Endothelial cell of umbilical vein (primary cell): Measurements from ENCODE around the gene ZBTB9. TPM values are rescaled to one million over a fixed set of nuclear protein-coding genes. Genes with fewer than 3 reads are reported as not detected.

Experiments used
- BruUV-seq: library from RNA; stranded (reverse); fragments of 400-500 nt; replicated peaks from 2 replicates; lab custom pipeline; 2021; lab: Mats Ljungman, UMichigan
- CTCF ChIA-PET: fragments of 300-600, 350-600 bp; sonication (Branson Sonifier 250); formaldehyde crosslinking; loops from one replicate; lab custom pipeline; 2021; ENCODE audit warnings: antibody characterized with exemption, inconsistent platforms; lab: Charles Lee
- POLR2A ChIA-PET: fragments of 300-600, 350-600 bp; sonication (Branson Sonifier 250); formaldehyde crosslinking; loops from one replicate; lab custom pipeline; 2021; ENCODE audit warnings: antibody characterized with exemption, inconsistent platforms; lab: Charles Lee
- DNase-seq: peaks from one replicate; pipeline ENCODE4 v3.0.0-alpha.2; 2011; ENCODE audit warnings: low read depth, low spot score
- FAIRE-seq: peaks from 2 replicates; lab custom pipeline; 2011; peaks lifted over from hg19 to GRCh38; lab: Jason Lieb, UNC
- H2AFZ ChIP-seq: 2 replicates; pipeline ENCODE4 v1.6.0; 2012; ENCODE audit warnings: low read depth, low read length, control low read depth, inconsistent platforms
- H3K27ac ChIP-seq: 2 replicates; pipeline ENCODE4 v1.5.1; 2011; ENCODE audit warnings: low read depth, mild to moderate bottlenecking, control low read depth, low read length, moderate library complexity; ENCODE audit not compliant: insufficient read depth
- H3K27me3 ChIP-seq, 2 experiments: 2 replicates each; pipeline versions ENCODE4 v1.6.0 to v1.6.1; 2011; ENCODE audit warnings: low read length in 2 of 2, mixed read lengths in 1 of 2; ENCODE audit not compliant: control insufficient read depth in 2 of 2, insufficient read depth in 2 of 2
- H3K36me3 ChIP-seq, 2 experiments: 2 replicates in 1 of 2; 3 replicates in 1 of 2; pipeline ENCODE4 v1.5.1; 2011; ENCODE audit warnings: low read length in 2 of 2, mild to moderate bottlenecking in 1 of 2, moderate library complexity in 1 of 2; ENCODE audit not compliant: control insufficient read depth in 2 of 2, insufficient read depth in 2 of 2; ENCODE audit errors: extremely low read depth in 1 of 2
- H3K4me1 ChIP-seq: 3 replicates; pipeline ENCODE4 v1.5.1; 2011; ENCODE audit warnings: mild to moderate bottlenecking, low read length; ENCODE audit not compliant: control insufficient read depth, insufficient read depth; ENCODE audit errors: extremely low read depth
- H3K4me2 ChIP-seq: 2 replicates; pipeline ENCODE4 v1.6.1; 2011; ENCODE audit warnings: low read length, control low read depth, mixed read lengths; ENCODE audit not compliant: insufficient read depth
- H3K4me3 ChIP-seq, 3 experiments: fragments of 200-600 bp in 1 of 3; sonication (generic), shearing (Covaris generic) in 1 of 3; replicated peaks in 1 of 3; 2 replicates each; pipeline ENCODE4 v1.5.1; 2011 to 2016; ENCODE audit warnings: control low read depth in 3 of 3, low read length in 3 of 3, mild to moderate bottlenecking in 2 of 3, inconsistent platforms in 1 of 3, low read depth in 1 of 3, moderate library complexity in 1 of 3; ENCODE audit not compliant: insufficient read depth in 1 of 3
- H3K79me2 ChIP-seq: 2 replicates; pipeline ENCODE4 v1.6.0; 2012; ENCODE audit warnings: low read length, inconsistent platforms; ENCODE audit not compliant: control insufficient read depth, insufficient read depth
- H3K9ac ChIP-seq: replicated peaks from 2 replicates; pipeline ENCODE3; 2011; ENCODE audit warnings: low read length, control low read depth; ENCODE audit not compliant: insufficient read depth; ENCODE audit errors: extremely low read depth
- H3K9me1 ChIP-seq: replicated peaks from 3 replicates; pipeline ENCODE4 v1.6.0; 2011; ENCODE audit warnings: mild to moderate bottlenecking, low read length; ENCODE audit not compliant: control insufficient read depth, insufficient read depth; ENCODE audit errors: extremely low read depth
- H3K9me3 ChIP-seq: replicated peaks from 2 replicates; pipeline ENCODE4 v1.5.1; 2012; ENCODE audit warnings: low read length, inconsistent platforms; ENCODE audit not compliant: control insufficient read depth, insufficient read depth
- H4K20me1 ChIP-seq: replicated peaks from 2 replicates; pipeline ENCODE3; 2011; ENCODE audit warnings: mild to moderate bottlenecking, low read length; ENCODE audit not compliant: control insufficient read depth, insufficient read depth; ENCODE audit errors: extremely low read depth
- EZH2 ChIP-seq: IDR thresholded peaks from 2 replicates; pipeline ENCODE4 v1.6.1; 2012; ENCODE audit warnings: borderline replicate concordance, low read depth, mild to moderate bottlenecking, moderate library complexity, low read length, inconsistent platforms; ENCODE audit not compliant: severe bottlenecking
- FOS ChIP-seq: IDR thresholded peaks from 2 replicates; pipeline ENCODE4 v1.6.1; 2011; ENCODE audit warnings: mild to moderate bottlenecking, low read length, moderate library complexity, borderline replicate concordance; ENCODE audit not compliant: insufficient read depth
- GATA2 ChIP-seq: IDR thresholded peaks from 2 replicates; pipeline ENCODE4 v1.7.0; 2011; ENCODE audit warnings: low read depth, mild to moderate bottlenecking, moderate library complexity, mixed read lengths, low read length; ENCODE audit not compliant: insufficient read length, insufficient read depth
- JUN ChIP-seq: IDR thresholded peaks from 2 replicates; pipeline ENCODE4 v1.6.1; 2011; ENCODE audit warnings: borderline replicate concordance, low read depth; ENCODE audit not compliant: insufficient read length, insufficient read depth
- MYC ChIP-seq: IDR thresholded peaks from one replicate; pipeline ENCODE4 v1.6.1; 2011; ENCODE audit warnings: mild to moderate bottlenecking, low read depth, low read length
- POLR2A ChIP-seq: IDR thresholded peaks from 2 replicates; pipeline ENCODE4 v1.6.1; 2012; ENCODE audit warnings: low read depth, mild to moderate bottlenecking, control low read depth, low read length
- POLR2AphosphoS5 ChIP-seq: IDR thresholded peaks from 2 replicates; pipeline ENCODE4 v1.6.1; 2012; ENCODE audit warnings: low read depth, mild to moderate bottlenecking, control low read depth, low read length, moderate library complexity; ENCODE audit not compliant: insufficient read depth
- dilution Hi-C: fragments of 300-500 bp; cut with MboI; formaldehyde crosslinking; loops from one replicate; pipeline ENCODE4 v1.15.0; 2019; ENCODE audit warnings: low sequenced_read_pairs; ENCODE audit not compliant: extremely low pct_ligation_motif_present
- intact Hi-C: fragments of 100-400 bp; cut with micrococcal nuclease; formaldehyde crosslinking; loops from one replicate; pipeline ENCODE4 v1.10.0; 2022
- polyA plus RNA-seq, 4 experiments: library from polyadenylated mRNA; depleted of rRNA in 3 of 4; stranded (reverse) in 3 of 4; unstranded in 1 of 4; fragments of >200 nt; gene quantifications; 2 replicates each; pipeline versions ENCODE4 v1.2.1 to v1.2.3, GENCODE V29; 2011 to 2012; ENCODE audit warnings: missing spikeins in 1 of 4
- total RNA-seq: library from RNA; stranded (reverse); gene quantifications from 2 replicates; pipeline ENCODE4 v1.2.3, GENCODE V29; 2021
- TF ChIP-seq, protein P1 (sequence below), 2 donors: IDR thresholded peaks; 1 replicate in 1 of 2; 2 replicates in 1 of 2; pipeline ENCODE4 v1.5.1; 2011; ENCODE audit warnings: low read length in 2 of 2, mild to moderate bottlenecking in 2 of 2, moderate library complexity in 2 of 2, control low read depth in 1 of 2, inconsistent platforms in 1 of 2, low read depth in 1 of 2; ENCODE audit not compliant: insufficient read depth in 1 of 2; ENCODE audit errors: extremely low read depth in 1 of 2
- TF ChIP-seq, protein P2 (sequence below): IDR thresholded peaks from 2 replicates; pipeline ENCODE4 v1.6.1; 2011; ENCODE audit not compliant: insufficient read depth, insufficient read length

The ZBTB9 gene
- total and polyA plus RNA-seq, 2 donors (not counting 3 experiments of a cell fraction or from before 2014, with no cell fraction given), result 4.7 to 8.0 TPM

DNA sequence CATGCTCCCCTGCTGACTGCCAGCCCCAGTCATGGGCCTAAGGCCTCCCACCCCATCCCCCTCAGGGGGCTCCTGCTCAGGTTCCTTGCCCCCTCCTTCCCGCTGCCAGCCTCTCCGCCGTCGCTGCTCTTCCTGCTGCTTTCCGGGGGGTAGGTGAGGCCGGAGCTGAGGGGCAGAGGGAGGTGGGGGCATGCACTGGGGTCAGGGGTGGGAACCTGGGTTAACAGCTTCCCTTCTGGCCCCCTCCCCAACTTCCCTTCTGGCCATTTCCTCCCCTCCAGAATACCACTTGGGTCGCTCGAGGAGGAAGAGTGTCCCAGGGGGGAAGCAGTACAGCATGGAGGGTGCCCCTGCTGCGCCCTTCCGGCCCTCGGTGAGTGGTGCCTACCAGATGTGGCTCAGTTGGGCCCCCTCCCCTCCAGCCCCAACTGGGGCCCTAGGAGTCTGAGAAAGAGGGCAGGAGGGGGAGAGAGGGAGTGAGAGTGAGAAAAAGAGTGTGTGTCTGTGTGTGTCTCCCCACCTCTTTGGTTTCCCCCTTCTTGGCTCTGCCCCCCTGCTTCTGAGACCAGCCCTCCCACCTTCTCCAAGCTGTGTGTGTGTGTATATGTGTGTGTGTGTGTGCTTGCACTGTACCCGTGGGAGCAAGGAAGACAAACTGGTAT is 22.4 kb upstream of the ZBTB9 start:
- FAIRE-seq (no peak), DNase-seq (no peak)
- Histone ChIP-seq H3K9ac (no peak overlapping the region), H4K20me1 (no peaks in the 10 kb centered on the region), H3K79me2 (no peaks in the 10 kb centered on the region), H3K4me3 (no peak overlapping the region), H3K4me2 (no peak overlapping the region), H3K27me3 (no peaks in the 10 kb centered on the region), H3K36me3 (peaks cover 3 to 4% of the 10 kb centered on the region in 2 experiments), H3K9me1 (no peaks in the 10 kb centered on the region), H3K27ac (no peak overlapping the region), H2AFZ (no peak overlapping the region), H3K4me1 (peaks cover 25% of the 10 kb centered on the region), H3K9me3 (no peaks in the 10 kb centered on the region)
- no peak for TF ChIP-seq FOS
- TF ChIP-seq JUN, result no peak
- no peak for TF ChIP-seq GATA2
- TF ChIP-seq POLR2A, result no peak
- TF ChIP-seq, protein P1, sequence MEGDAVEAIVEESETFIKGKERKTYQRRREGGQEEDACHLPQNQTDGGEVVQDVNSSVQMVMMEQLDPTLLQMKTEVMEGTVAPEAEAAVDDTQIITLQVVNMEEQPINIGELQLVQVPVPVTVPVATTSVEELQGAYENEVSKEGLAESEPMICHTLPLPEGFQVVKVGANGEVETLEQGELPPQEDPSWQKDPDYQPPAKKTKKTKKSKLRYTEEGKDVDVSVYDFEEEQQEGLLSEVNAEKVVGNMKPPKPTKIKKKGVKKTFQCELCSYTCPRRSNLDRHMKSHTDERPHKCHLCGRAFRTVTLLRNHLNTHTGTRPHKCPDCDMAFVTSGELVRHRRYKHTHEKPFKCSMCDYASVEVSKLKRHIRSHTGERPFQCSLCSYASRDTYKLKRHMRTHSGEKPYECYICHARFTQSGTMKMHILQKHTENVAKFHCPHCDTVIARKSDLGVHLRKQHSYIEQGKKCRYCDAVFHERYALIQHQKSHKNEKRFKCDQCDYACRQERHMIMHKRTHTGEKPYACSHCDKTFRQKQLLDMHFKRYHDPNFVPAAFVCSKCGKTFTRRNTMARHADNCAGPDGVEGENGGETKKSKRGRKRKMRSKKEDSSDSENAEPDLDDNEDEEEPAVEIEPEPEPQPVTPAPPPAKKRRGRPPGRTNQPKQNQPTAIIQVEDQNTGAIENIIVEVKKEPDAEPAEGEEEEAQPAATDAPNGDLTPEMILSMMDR (IDR thresholded peaks at IDR 0.05; ENCODE audit: extremely low read depth in 1 of 2, insufficient read depth in 1 of 2, low read depth in 1 of 2, low read length in 2 of 2), result no peak
- TF ChIP-seq, protein P2, sequence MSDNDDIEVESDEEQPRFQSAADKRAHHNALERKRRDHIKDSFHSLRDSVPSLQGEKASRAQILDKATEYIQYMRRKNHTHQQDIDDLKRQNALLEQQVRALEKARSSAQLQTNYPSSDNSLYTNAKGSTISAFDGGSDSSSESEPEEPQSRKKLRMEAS, result no peak
- TF ChIP-seq EZH2, result no peak
- no peak for TF ChIP-seq MYC
- TF ChIP-seq POLR2AphosphoS5, result no peak
- intact Hi-C loops, result loop anchor here (1.0 kb wide), 1 partner anchor 22 kb away; the partner anchor contains the start of gene ZBTB9
- BruUV-seq, result no TSS peak
- POLR2A ChIA-PET, result no interaction called here
- CTCF ChIA-PET, result no interaction called here
- dilution Hi-C loops, result no loop called here
